Hepatocyte (in vitro differentiated cells): ENCODE results near the gene ARHGAP35.

Experiments
- CTCF ChIP-seq: fragments of 200-600 bp; sonication (generic); IDR thresholded peaks from 2 replicates; pipeline ENCODE4 v1.5.1; 2016; ENCODE audit warnings: antibody characterized with exemption, mild to moderate bottlenecking; ENCODE audit not compliant: poor library complexity
- EZH2 ChIP-seq: fragments of 200-600 bp; sonication (generic); IDR thresholded peaks from 2 replicates; pipeline ENCODE4 v1.6.1; 2016; ENCODE audit warnings: antibody characterized with exemption, mild to moderate bottlenecking, borderline replicate concordance
- EZH2phosphoT487 ChIP-seq: fragments of 200-600 bp; sonication (generic); IDR thresholded peaks from one replicate; pipeline ENCODE4 v1.6.1; 2018; ENCODE audit warnings: antibody characterized with exemption, mild to moderate bottlenecking, low read depth, moderate library complexity; ENCODE audit not compliant: unreplicated experiment, severe bottlenecking

GRCh38 chr19:46821512-46822409 lies 39.0 kb upstream of the ARHGAP35 start:
- TF ChIP-seq EZH2 (no peak), CTCF (no peak), EZH2phosphoT487 (no peak)
